Activated naive CD4-positive, alpha-beta T cell (primary cell): ENCODE measurements around the gene PRR11.
A peak's percentile ranks its signal among the peaks of the same experiment; 100 is the strongest.
"Not testable (repeated sequence)": the region's sequence is repeated elsewhere in the genome, so short reads cannot be mapped to it uniquely, and the experiment has no call there.

Experiments
- DNase-seq, 4 experiments: peaks; one replicate each; lab custom pipeline; 2025; lab: John Stamatoyannopoulos, UW

Gene PRR11

GRCh38 chr17:59220328-59221158 is 65.0 kb downstream of the PRR11 start, which contains the start of gene GDPD1:
TSS of gene GDPD1 (plus strand) at chr17:59220511. CDS start at chr17:59220610, 99 bp downstream.
- peak; percentile 90 to 96 (median 92) for DNase-seq

GRCh38 chr17:59221159-59221847 is 65.8 kb downstream of the PRR11 start:
- no peak for DNase-seq

- no peak for DNase-seq
These were observed 68.3 kb downstream of the PRR11 start for GRCh38 chr17:59223813-59224212.

GRCh38 chr17:59228588-59228987 is 73.0 kb downstream of the PRR11 start:
- DNase-seq, result not testable (repeated sequence)

- DNase-seq, result no peak
These were observed 75.2 kb downstream of the PRR11 start for GRCh38 chr17:59230764-59231163.

- DNase-seq, result no peak
These were observed 79.1 kb downstream of the PRR11 start for GRCh38 chr17:59234631-59235030.

- DNase-seq, result no peak
These were observed 83.4 kb downstream of the PRR11 start for GRCh38 chr17:59238906-59239305.

- no peak for DNase-seq
These were observed 88.5 kb downstream of the PRR11 start for GRCh38 chr17:59244081-59244480.
